ENCODE measurements around the gene FRMD4A.

The FRMD4A gene

DNA sequence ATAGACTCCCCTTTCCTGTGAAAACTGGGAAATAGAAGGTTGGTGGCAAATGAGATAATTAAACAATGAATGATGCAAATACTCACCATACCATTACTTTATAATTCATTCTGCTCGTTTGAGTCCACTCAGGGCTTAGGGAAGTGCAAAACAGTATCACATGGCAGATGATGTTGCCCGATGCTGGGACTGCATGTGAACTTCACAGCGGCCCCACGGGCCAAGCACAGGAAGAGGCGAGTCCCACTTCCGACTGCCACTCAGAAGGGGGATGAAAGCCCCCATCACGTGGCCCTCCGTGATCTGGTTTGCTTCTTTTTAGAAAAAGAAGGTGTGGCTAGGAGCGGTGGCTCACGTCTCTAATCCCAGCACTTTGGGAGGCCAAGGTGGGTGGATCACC, 672.5 kb downstream of the FRMD4A start:
- DNase-seq, result no peak

DNA sequence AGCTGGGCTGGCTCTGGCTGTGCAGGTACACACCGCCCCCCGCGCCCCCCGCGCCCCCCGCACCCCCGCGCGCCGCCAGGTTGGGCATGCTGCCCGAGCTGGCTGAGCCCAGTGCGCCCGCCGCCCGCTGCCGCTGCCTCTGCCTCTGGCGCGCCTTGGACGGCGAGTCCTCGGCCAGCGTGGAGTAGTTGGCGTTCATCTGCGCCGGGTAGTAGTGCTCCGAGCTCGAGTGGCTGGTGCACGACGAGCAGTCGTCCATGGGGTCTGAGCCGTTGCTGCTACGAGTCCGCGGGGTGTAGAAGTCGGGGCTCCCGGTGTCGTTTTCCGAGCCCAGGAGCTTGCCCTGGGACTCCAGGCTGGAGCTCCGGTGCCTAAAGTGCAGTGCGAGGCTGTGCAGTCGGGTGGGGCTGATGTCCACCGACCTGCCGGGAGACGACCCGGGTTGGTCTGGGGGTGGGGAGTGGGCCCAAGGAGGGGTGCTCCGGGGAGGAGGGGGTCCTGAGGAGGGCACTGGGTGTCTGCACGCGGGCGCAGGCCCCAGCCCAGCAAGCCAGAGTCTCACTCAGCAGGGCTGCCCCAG, 673.5 kb downstream of the FRMD4A start:
- no peak for DNase-seq

DNA sequence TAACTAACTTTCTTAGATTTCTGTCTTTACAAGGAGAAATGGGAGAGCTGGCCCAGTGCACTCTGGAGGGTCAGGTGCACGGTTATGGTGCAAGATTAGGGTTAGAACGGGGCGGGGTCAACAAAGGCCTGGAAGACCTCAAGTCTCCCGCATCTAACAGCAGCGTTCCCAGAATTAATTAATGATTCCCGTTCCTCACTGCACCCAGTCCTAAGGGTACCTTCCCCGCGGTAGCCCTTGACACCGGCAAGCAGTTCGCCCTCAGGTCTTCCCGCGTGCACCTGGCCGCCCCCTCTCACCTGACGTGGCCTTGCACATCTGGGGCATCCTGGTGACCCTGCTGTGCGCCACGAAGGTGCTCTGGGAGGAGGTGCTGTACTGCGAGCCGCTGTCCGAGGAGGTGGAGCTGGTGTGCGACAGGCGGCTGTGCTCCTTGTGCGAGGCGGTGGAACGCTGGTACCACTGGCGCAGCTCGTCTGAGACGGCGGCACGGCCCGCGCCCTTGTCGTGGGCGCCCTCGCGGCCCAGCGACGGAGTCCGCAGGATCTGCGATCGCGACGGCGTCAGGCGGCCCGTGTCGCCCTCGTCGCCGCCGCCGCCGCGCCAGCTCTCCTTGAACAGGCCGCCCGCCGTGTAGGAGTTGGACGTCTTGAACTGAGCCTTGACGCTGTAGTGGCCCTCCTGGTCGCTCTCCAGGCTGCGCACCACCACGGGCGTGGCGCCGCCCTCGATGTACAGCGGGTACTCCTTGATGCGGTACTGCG, 674.2 kb downstream of the FRMD4A start:
- no peak for DNase-seq

DNA sequence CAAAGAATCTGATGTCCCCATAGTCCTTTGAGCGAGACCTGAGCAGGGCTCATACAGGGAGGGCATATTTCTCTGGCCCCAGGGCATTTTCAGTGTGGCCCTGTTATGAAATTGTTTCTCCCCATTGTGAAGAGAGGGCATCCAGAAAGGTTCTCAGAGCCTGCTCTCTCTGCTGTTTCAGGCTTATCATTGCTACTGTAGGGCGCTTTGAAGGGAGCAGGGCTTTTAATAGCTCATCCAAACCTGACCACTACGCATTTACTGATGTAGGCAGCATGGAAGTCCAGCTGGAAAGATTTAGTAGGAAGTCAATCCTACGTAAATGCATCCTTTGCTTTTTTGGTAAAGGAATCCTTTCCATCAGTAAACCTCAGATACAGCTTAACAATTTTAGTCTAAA, 675.9 kb downstream of the FRMD4A start:
- DNase-seq, result no peak

DNA sequence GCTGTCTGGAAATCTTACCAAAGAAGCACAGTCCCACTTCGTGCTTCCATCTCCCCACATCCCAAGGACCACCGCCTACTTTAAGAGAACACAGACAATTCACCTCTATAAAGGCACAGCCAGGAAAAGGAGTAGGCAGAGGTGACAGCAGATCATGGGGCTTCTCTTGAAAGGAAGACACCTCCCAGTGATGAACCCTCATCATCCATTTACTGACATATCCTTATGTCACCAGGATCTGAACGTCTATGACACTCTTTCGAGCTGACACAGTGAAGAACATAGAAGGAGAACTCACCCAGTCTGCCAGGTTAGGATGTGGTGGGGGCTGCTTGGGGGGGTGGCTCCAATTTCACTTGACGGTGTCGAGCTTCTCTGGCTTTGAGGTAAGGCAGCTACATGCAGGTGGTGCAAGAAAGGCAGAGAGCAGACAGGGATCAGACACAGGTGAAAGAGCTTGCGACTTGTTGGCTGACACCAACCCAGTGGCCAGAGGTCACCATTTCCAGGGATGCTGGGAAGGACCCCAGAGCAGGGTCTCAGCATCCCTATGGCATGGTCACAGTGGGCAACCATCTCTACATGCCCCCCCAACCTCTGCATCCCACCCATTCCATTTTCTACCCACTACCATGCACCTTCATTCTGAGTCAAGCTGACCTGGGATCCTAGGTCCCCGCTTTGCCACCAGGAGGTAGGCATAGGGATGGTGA, 676.5 kb downstream of the FRMD4A start:
- no peak for DNase-seq

DNA sequence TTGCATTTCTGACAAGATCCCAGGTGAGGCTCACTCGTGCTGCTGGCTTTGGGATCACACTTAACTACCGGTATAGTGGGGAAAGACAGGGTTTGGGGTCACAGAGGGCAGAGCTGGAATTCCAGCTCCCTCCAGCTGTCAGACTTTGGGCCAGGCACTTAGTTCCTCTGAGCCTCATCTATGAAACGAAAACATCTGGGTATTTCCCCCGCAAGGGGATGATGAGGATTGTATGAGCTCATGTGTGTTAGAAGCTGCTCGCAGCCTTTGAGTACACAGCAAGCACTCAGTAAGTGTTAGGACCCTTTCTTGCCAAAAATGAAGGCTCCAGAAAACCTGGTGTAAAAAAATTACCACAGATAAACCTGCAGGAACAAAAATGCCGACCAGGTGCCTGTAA, 677.9 kb downstream of the FRMD4A start:
- no peak for DNase-seq

DNA sequence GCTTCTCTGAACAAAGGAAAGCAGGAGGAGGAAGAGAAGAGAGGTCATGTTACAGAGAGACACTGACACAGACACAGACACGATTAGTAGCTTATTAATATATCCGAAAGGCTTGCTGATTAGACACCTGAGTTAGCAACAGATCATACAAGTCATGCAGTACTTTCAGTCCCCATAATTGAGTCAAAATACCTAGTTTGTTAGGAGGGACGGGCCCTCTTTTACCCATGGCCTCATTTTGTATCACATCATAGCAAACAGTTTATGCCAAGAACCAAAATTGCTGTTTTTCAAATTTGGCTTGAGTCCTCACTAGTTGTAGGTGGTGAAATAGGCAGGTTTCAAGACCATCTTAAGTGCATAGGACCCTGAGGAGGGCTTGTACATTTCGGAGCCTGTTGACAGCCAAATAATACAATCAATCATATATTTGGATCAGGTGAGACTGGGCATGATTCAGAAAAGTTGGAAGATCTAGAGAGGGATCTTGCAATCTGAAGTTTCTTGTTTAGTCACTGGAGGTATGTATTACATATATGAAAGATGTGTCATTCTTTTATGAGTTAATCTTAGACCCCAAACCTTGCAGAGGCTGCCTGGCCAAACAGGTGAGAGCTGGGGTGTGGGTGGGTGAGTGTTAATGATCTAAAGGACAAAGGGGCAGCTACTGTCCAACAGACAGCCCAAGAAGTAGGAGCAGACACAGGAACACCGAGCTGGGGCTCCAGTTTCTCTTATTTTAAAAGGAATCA, 678.6 kb downstream of the FRMD4A start:
- no peak for DNase-seq

DNA sequence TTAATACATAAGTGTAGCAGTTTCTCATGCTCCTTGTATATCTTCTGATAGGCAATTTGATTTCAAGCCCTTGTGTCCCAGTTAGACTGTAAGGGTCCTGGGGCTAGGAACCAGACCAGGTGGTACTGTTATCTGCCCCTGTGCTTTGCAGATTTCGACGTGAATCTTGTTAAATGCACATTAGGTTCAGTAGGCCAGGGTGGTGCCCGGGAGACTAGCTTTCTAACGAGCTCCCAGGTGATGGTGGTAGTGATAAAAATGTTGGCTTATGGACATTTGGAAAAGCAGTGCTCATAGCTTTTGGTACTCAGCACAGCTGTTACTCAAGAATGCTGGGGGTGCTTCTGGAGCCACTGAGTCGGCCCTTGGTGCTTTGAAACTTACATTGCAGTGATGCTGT, 679.8 kb downstream of the FRMD4A start:
- DNase-seq, result no peak

DNA sequence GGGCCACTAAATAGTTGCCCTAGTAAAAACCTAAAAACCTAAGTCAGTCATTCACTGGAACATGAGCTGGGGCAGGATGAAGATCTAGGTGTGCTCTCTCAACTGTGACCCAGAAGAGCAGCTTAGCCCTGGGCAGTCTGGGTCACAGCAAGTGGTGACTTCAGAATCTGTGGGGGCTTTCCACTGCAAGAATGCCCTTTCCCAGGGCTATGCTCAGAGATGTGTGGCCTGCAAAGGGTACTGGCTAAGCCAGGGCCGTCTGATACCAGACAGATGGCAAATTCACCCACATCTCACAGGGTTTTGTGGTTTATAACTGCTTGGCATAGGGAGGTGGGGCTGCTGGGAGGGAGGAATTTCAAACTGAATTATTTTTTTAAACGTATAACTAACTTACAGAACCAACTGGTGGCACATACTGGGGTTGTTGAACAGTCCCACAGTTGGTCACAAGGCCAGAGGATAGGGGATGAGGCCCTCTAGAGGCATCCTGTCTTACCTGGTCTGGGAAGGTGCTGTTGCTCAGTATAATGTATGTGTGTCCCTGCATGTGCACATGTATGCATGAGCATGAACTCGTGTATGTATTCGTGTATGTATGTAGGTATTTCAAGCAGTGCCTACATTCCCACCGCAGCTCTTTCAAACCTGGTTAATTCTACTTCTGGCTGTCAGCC, 680.7 kb downstream of the FRMD4A start:
- DNase-seq, result no peak

DNA sequence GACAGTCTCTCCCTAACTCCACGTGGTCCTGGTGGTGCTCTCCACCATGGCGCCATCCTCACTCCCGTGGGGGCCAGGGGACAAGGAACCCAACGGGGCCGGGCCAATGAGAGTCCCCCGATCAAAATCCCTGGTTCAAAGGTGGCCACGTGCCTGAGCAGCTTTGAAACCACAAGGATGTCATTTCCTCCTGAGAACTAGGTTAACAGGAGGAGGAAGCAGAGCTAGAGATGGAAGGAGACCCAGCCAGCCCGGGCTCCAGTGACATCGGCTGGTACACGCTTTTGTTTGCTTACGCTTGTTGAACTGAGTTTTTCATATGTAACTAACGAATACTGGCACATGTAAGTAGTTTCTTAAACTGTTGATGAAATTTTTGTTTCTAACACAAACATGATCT, 682.3 kb downstream of the FRMD4A start:
- DNase-seq, result no peak

DNA sequence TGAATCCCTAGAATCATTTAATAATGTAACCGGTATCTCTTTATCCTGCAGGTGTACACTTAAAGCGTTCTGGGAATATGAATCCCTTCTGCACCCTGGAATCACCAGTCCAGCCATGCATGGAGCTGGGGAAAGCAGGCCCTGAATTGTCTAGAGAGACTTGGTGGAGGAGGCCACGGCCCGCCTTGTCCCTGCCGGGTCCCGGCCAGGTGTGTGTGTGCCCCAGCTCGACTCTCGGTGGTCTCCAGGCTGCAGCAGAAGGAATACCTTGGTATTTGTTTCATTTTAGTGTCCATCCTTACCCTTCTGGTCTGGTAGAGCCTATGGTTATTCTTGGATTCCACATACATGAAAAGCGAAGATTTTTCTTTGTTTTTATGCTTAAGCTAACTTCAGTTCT, 685.9 kb downstream of the FRMD4A start:
- no peak for DNase-seq

DNA sequence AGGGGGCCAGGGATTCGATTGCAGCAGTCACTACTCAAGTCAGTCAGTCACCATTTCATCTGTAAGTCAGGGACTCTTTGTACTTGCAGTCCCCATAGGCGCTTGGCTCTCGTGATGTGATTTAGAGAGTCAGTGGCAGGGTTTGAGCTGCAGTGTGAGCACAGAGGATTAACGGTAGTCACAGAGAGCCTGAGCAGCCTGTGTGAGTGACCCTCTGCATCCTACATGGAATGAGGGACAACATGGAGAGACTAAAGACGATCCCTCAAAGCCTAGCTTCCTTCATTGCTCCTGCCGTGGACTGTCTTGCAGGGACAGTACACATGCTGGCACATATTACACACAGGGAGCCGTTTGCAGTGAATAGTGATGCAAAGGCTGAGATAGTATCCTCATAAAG, 687.7 kb downstream of the FRMD4A start:
- DNase-seq, result no peak

DNA sequence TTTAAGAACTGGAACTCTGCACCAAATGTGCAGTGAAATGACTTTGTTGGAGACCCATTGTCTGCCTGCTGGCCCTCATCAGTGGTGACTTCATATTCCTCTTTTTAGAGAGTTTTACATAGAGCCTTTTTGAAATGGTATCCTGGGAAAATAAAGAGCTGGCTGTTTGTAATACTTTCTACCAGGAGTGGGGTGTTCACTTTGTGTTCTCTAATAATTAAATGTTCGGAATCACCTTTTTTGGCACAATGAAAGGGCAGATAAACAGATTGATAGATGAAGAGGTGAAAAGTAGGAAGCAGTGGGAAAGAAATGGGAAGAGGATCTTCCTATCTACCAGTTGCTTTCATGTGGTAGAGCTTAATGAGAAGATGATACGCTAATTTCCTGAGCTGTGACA, 688.4 kb downstream of the FRMD4A start:
- DNase-seq, result no peak

DNA sequence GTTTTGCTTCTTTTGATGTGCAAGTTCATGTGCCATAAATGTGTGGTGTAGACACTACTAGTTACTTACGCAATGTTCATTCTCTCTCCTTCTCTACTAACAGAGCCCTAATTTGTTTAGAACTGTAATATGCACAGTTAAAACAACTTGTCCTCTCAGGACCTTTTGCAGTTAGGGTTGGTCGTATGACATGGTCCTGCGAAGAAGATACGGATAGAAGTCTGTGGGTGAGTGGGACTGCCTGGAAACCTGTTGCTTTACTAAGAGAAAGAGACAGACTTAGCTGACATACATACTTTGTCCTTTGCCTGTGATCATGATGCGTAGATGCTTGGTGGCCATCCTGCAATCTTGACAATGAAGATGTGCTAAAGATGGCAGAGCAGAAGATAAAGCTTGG, 692.8 kb downstream of the FRMD4A start:
- DNase-seq, result no peak

DNA sequence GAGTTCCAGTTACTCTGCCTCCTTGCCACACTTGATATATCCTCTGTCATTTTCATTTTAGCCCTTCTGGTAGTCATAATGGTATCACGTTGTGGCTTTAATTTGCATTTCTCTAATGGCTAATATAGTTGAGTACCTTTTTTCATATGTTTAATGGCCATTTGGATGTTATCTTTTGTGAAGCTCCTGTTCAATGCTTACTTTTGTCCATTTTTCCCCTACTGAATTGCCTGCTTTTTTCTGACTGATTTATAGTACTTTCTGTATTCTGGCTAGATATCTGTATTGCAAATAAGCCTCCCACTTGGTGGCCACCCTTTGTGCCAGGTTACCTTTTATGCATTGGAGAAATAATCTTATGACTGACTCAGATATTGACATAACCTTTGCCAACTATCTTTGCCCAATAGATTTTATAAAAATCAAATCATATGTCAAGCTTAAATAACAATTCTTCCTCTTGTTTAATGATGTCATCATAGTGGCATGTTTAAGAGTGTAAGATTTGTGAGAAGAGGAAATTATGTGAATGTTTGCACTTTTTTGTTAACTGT, 693.3 kb downstream of the FRMD4A start:
- DNase-seq, result no peak

DNA sequence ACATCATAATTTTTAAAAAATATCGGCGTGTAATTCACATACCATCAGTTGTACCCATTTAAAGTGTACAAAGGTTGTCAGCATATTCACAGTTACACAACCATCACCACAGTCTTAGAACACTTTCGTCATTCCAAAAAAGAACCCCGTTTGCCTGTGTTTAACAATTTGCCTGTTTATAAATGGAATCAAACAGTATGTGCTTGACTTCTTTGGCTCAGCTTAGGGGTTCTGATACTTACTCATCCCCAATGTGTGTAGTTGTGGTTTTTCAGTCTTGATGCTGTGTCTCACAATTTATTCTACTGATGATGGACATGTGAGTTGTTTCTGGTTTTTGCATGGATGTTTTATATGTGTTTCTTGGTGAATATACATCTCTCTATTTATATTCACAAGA, 693.9 kb downstream of the FRMD4A start:
- no peak for DNase-seq

DNA sequence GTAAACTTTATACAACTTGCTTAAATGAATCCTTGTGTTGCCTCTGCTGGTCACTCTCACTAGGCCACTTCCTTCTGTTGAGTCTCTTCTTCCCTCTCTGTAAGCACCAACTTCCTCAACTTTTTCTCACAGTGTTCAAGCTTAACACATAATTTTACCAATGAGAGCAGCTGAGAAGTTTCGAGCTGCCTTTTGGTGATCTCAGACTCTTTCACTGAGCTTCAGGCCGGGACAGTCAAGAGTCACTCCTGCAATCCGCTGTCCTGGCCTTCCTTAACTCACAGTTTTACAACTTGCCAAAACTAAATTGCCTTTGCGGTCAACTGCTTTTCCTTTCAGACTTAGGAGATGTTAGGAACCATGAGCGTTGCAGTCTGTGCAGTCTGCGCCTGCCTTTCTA, 696.5 kb downstream of the FRMD4A start:
- DNase-seq, result no peak

DNA sequence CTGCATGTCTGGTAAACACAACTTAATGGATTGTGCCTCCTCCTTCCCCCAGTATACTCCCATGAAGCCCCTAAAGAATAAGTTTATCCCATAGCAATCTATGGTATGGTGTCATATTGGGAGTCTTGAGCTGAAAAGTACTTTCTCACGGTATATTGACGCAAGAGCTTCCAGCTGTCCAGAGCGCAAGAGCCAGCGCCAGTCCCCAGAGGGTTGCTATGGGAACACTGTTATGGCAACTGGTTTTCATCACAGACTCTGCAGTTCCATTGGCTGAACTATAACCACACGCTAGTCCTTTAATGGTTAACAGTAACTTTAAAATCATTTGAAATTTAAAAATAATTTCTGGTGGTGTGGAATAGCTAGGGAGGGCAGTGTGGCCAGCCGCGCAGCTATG, 697.0 kb downstream of the FRMD4A start:
- no peak for DNase-seq

DNA sequence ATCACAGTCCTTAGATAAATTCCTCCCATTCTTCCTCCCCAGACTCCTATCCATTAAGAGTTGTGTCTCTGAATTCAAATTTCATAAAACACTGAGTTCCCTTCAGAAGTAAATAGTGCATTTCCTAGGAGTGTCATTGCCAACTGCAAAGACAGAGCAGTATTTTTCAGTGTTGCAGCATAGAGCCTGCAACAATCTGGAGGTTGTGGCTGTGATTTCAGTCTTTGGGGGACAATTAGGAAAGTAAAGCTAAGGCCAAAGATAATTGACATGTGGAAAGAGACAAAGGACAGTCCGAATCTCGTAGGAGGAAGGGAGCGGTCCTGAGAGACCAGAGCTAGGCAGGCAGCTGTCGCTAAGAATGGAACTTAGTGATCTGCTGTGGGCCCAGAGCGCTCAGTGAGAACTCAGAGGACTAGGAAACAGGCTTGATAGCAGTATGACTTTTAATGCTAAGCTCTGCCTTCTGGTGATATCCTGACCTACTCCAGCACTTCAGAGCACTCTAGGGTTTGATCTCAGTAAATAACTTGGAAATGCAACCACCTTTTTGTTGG, 697.8 kb downstream of the FRMD4A start:
- DNase-seq, result no peak

DNA sequence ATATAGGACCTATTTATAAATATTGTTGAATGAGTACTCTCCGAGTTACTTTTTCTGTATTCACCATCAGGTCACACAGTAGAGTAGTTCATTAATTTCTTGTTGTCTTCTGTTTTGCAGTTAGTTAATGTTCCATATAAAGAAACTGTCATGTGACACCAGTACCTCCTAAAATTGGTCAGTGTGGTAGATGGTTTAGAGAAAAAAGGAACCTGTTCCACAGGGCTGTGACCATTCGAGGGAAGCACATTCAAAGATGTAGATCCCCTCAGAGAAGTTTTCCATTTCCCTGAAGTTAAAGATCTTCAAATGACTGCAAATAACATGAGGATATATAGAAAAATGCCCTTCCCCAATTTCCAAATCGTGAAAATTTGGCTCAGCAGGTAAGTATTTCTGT, 698.3 kb downstream of the FRMD4A start:
- no peak for DNase-seq

DNA sequence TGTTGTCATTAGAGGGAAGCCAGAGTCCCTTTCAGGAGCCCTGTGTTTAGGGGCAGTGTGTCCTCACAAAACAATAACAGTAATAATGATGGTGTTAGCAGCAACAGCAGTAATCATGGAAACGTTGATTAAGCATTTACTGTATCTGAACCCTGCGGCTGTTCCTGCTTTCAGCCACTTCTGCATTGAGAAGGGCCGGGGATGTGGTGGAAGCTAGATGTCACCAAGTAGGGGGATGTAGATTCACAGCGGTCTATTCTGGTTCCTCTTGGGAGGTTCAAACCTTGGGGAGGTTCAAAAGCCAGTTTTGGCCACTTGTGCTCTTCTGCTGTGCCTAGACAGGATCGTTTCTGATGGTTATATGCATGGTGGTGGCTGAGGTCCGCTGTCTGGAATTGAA, 699.1 kb downstream of the FRMD4A start:
- DNase-seq, result no peak

DNA sequence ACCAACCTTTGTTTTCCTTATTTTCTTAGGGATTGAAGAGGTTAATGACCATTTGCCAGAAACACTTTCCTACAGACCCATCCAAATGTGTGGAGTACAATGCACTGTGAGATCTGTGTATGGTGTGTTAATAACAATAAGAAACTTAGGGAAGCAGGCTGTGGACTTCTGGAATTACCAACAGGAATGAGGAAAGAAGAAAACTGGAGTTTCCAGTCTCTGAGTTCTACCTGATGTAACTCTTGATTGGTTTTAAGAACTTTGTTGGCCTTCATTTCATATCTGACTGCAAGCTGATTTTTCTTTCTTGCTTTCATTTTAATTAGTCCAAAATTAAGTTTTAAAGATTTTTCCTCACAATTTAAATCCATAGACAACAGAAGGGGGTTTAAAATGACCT, 700.5 kb downstream of the FRMD4A start:
- no peak for DNase-seq

Measured in NCI-H1694 (cell line).